Measurements from ENCODE around the gene AP3D1. TPM values are rescaled to one million over a fixed set of nuclear protein-coding genes. Genes with fewer than 3 reads are reported as not detected.
A peak's percentile ranks its signal among the peaks of the same experiment; 100 is the strongest.

The AP3D1 gene
- polyA plus RNA-seq, 1 donor: 110 TPM

DNA sequence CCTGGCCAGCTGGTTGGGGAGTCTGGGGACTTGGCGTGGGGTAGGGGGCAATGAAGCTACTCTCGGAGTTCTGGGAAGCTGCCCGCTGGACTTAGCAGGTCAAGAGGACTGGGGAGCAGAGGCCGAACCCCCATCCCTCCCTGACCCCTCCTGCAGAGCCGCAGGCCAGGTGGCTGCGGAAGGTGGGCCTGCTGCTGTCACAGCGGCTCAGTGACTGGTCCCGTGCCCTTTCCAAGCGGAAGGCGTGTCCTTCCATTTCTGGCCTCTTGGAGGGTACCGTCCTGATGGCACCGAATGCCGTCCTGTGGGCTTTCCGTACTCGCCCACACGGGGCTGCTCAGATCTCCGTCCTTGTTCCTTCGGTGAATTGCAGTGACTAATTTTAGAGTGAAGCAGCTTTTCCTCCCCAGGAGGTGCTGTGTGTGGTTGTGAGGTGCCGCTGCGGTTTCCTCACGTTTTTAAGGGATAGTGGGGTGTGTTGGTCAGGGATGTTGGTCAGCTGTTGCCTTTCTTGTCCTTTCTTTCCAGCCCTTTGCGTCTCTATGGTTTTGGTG lies 33.1 kb upstream of the AP3D1 start:
- DNase-seq: no peak

DNA sequence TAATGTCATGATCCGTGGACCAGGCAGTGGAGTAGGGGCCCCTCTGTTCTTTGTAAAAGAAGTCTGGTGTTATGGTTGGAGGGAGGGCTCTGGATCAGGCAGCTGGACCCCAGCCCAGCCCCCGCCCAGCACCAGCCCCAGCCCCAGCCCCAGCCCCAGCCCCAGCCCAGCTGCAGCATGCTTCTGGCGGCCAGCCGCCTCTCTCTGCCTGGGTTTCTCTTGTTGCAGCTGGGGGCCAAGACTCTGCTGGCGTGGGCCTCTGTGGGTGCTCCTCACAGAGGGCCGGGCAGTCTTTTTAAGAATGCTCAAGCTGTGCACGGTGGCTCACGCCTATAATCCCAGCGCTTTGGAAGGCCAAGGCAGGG lies 30.2 kb upstream of the AP3D1 start:
- DNase-seq: no peak

DNA sequence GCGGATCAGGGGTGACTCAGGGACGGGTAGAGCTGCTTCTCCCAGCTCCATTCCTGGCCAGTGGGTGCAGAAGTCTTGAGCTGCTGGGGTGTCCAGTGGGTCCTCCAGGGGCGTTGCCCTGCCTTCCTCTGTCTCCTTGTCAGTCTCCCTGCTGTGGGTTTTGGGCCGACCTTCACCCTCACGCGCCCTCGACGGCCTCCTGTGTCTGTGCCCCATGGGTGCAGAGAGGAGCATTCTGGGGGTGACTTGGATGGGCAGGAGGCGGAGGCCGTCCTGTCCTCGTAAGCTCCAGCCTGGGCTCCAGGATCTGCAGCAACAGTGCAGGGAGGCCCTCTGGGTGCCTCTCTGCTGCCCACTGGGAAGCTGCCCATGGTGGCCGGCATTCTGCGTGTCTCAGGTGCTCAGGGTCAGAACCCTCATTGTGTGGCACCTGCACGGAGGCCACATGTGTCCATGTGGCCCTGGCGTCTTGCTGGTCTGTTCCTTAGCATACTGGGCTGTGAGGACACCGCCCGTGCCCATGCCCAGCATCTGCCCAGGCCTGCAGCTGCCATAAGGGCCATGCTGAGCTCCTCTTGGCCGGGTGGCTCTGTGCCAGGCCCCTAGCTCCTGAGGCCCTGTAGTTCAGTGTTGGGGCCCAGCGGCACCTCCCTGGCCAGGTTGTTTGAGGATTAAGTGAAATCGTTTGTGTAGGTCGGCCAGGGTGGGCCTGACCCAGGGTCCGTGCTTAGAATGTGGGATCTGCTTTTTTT lies 29.7 kb upstream of the AP3D1 start:
- no peak for DNase-seq

DNA sequence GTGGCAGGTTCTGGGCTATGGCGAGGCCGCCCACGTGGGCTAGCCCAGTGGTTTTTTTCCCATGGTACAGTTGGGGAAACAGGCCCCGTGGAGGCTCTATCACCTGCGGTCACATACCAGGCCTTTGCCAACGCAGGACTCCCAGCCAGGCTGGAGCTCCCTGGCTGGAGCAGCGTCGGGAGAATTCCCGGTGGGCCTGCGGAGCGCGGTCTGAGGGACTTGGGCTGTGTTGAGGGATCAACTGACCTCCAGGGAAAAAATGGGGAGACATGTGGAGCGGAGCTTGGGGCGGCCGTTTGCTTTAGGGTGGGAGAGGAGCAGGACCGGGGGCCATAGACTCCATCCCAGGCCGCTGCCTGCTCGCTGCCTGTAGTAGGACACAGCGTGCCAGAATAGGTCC lies 28.7 kb upstream of the AP3D1 start:
- no peak for DNase-seq

DNA sequence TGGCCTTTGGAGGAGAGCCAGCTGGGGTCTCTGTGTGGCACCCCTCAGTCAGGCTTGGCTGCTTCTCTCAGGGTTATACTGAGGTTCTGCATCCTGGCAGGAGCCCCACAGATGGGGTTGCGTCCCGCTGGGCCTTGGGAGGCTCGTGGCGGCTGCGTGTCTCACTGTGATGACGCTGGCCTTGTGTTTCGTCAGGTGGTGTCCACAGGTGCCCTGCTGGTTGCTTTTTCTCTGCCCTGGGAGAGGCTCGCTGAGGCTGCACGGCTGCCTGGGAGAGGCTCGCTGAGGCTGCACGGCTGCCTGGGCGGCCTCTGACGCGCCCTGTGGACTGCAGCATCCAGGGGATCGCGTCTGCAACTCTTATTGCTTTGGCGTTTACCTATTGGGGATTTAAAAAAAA lies 27.7 kb upstream of the AP3D1 start:
- no peak for DNase-seq

DNA sequence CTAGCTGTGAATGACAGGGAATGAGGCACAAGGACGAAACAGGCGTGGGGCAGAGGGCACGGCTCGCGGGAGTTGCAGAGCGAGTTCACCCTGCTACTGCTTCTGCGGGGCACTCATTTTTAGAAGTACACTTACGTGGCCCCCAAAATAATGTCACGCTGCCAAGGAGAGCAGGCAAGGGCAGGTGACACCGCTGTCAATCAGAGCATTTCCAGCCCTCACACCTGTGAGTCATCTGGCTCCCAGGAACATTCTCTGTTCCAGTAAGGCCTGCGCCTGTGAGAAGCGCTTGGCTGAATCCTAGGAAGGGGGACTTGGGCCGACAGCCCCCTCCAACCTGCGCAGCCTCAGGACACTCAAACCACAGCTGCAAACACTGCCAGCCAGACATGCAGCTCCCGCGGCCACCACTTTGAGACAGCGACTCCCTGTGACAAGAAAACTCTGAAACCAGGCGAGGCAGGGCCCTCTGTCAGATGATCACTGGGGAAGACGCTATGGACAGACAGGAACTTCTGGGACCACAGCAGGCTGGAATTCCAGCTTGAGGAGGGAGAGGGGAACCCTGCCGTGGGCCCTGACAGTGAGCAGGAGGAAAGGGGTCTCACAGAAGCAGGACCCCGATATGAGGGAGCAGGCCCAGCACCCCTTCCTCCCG lies 25.1 kb upstream of the AP3D1 start:
- no peak for DNase-seq

DNA sequence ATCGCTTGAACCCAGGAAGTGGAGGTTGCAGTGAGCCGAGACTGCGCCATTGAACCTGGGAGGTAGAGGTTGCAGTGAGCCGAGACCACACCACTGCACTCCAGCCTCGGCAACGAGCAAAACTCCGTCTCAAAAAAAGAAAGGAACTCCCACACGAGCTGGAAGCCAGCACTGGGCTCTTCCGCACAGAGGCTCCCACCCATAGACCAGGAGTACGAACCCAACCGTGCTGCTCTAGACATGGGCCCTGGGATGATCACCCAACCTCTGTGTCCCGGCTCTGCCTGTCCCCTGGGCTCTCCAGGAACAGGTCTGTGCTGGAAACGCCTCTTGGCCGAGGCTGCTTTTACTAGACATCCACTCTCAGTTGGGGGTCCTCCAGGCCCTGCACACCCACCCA lies 24.4 kb upstream of the AP3D1 start:
- DNase-seq: no peak

DNA sequence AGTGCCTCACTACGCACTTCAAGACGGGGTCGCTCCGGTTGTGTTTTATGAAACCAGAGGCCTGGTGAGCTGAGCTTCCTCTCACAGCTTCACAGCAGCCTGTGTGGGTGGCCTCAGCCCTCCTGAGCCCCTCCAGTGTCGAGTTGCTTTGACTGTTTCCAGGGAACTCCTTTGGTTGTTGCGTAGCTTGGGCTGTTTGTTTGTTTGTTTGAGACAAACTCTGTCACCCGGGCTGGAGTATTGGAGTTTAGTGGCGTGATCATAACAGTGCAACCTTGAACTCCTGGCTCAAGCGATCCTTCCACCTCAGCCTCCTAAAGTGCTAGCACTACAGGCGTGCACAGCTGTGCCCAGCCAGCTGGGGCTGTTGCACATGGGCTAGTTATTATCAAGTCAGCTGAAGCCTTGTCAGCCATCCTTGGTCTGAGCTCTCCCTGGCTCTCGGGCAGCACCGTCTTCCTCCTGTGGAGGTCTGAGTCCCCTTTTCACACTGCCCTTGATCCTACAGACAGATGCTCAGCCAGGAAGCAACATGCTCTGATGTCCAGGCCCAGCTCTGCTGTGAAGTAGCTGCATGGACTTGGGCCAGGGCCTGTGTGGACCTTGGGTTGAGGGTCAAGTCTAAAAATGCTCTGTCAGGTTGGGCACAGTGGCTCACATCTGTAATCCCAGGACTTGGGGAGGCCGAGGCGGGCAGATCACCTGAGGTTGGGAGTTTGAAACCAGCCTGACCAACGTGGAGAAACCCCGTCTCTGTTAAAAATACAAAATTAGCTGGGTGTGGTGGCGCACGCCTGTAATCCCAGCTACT lies 22.6 kb upstream of the AP3D1 start:
- no peak for DNase-seq

DNA sequence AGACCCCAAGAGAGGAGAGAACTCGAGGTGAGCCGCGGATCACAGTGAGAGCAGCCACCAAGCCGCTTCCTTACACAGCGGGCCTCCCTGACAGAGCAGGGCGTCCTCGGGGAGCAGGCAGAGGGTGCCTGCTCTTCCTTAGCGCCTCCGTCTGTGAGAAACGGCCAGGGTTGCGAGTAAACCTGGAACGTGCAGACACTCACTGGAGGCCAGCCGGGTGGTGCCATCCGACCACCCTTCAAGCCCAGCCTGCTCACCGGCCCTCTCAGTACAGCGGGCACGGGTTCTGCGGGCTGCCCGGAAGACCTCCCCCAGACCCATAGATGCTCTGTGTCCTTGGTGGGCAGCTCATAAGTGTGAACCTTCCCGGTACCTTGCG lies 22.0 kb upstream of the AP3D1 start:
- no peak for DNase-seq

DNA sequence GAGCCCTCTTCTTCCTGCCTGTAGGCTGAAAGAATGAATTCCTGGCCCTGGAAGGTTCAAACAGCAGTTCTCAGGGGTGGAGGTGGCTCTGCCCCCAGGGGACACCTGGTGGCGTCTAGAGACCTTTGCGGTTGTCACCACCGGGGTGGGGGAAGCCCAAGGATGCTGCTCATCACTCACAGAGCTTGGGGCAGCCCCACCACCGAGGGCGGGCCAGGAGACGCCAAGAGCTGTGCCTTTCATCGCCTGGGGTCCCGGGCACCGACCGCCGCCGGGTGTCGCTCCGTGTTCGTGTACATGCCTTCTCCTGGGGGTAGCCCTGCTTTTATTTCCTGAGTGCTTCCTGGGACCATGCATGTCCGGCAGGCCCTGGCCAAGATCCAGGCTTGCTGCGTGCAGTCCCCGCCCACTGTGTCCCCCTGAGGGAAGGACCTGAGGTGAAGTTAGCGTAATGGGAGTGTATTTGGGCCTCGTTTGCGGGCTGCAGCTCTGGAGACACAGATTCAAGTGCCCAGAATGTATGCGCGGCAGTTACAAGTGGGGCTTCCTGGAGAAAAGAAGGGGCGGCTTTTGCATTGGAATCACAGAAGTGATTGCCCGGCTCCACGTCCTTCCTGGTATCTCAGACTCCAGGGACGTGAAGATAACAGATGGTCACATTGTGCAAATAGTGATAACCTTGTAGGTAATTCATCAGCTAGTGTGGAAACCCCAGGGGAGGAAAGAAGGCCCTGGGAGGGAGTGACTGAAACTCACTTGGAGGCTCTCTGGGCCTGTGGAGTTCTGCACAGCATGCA lies 20.2 kb upstream of the AP3D1 start:
- no peak for DNase-seq

DNA sequence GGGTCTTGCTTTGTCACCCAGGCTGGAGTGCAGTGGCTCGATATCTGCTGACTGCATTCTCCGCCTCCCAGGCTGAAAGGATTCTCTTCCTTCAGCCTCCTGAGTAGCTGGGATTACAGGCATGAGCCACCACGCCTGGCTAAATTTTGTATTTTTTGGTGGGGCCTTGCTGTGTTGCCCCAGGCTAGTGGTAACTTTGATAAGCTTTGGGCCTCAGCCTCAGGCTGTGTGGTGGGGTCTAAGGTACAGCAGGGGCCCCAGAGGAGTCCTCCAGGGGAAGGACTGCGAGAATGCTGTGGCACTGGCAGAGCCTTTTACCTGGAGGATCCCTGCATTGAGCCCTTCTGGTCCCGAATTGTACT lies 19.6 kb upstream of the AP3D1 start:
- DNase-seq: no peak

DNA sequence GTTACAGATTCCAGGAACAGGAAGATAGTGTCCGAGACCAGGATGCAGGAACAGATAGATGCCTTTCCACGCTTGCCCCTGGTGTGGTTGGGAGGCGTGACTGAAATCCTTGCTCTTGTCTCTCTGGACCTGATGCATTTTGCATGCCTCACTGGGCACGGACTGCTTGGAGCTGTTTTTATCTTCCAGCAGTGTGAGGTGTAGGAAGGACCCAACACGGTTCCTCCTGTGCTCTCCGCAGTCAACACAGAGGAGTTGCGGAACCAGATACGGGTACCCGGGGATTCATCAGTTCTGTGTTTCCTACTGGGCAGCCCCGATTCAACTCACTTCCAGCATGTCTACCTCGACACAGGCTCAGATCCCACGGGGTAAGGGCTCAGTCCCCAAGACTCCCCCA lies 18.9 kb upstream of the AP3D1 start:
- DNase-seq: no peak

DNA sequence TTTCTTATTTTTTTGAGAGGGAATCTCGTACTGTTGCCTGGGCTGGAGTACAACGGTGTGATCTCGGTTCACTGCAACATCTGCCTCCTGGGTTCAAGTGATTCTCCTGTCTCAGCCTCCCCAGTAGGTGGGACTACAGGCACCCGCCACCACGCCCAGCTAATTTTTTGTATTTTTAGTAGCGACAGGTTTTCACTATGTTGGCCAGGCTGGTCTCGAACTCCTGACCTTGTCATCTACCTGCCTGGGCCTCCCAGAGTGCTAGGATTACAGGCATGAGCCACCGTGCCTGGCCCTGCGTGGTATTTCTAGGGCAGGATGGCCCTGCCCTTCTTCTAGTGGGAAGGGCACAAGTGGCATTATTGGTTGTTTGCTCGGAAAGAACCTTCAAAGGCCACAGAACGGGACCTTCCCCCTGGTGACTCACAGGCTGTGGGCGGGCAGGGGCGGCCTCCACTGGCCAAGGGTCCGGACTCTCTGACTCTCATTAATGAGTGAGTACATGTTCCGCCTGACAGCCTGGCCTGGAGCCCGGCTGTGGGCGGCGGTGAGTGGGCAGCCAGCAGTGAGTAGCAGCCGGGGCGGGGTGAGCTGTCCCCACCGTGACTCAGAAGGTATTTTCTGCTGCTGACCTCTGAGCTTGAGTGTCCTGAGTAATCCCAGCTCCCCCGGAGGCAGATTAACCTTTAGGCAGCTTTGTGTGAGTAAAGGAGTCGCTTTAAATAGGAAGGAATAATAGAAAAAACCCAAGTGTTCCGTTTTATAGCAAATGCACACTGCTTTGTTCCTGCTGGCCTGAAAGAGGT lies 17.5 kb upstream of the AP3D1 start:
- peak; percentile 80 for DNase-seq

DNA sequence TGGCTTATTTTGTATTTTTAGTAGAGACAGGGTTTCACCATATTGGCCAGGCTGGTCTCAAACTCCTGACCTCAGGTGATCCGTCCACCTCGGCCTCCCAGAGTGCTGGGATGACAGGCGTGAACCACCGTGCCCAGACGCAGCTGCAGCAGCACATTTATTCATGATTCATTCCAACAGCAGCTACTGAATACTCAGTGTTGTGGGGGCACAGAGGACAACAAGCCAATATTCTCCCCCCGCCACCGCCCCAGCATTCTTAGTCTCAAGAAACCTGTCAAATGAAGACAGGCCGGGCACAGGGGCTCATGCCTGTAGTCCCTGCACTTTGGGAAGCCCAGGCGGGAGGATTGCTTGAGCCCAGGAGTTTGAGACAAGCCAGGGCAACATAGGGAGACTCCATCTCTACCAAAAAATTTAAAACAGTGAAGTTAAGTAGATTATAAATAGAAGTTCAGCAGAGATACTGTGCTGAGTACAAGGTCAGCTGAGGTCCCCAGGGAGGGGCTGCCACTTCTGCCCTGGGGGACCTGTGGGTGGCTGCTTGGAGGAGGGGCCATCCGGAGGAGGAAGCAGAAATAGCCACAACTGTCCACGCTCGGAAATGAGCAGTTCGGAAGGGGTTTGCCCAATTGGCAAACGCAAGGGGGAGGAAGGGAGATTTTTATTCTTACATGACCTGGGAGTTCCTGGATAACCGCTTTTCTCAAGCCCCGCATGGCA lies 16.7 kb upstream of the AP3D1 start:
- DNase-seq: no peak

DNA sequence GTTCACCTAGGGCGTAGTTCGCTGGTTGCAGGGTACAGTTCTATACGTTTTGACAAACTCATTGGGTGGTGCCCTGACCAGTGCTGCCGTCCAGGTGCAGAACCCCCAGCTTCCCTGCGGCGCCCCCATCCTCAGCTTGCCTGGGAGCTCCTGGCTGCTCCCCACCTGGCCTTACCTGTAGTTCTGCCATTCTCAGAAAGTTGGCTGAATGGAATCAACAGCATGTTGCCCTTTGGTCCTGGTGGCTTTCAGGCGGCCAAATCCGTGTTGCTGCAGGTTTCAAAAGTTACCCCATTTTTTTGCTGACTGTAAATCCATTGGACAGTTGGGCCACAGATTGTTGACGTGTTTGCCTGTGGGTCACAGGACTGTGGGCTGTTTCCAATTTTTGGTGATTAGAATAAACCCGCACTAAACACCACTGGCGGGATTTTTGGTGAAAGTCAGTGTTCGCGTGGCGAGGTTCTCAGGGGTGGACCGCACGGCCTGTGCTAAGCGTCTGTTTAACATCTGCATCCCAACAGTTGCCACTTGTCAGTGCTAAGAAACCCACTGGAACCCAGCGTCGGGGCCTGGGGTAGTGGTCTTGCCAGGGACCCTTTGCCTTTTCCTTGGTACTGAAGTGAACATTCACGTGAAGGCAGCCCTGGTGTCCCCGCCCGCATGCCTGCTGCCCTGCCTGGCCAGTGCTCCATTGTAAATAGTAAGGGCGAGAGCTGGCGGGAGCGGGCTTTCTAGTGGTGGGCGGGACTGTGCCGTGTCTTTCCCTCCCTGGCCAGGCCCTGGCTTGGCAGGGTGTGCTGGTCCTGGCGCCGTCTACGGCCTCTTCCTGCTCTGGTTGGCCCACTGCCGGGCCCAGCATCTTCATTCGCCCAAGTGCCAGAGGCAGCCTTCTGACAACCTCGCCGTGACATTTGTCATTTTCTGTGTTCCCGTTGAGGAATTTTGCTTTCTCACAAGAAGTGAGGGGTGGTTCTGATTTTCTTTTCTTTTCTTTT lies 15.7 kb upstream of the AP3D1 start:
- DNase-seq: no peak

DNA sequence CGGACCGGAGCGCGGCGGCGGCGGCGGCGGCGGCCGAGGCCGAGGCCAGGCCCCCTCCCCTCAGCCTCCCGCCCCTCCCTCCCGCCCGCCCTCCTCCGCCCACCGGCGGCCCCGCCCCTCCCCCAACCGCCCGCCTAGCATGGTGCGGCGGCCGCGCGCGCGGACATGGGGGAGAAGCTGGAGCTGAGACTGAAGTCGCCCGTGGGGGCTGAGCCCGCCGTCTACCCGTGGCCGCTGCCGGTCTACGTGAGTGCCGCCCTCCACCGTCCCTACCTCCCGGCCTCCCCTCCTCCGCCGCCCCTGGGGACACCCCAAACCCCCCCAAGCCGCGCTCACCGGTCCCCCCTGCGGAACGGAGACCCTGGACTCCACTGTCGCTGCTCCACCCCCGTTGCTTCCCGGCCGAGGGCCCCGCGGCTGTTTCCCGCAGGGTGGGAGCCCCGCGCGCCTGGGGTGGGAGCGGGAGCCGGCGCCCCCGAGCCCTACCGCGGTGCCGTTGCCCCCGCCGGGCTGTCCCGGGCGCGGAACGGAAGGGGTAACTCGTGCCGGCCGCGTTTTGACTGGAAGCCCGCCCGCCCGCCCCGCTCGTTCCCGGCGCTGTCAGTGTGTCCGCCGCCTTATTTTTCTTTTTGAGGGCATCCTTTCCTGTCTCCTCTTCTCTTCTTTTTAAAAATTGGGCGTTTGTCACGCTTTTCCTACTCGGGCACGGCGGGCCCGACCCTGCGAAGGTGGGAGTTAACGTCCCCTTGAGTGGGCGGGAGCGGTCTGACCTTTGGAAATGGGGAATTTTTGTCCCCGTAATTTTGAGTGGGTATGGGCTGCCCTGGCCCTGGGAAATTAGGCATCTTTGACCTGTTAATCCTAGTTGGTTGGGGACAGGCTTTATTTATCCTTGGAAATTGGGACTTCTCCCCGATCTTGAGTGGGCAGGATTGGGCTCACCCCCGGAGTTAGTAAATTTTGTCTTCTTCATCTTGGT lies 12.9 kb upstream of the AP3D1 start:
- DNase-seq: no peak

DNA sequence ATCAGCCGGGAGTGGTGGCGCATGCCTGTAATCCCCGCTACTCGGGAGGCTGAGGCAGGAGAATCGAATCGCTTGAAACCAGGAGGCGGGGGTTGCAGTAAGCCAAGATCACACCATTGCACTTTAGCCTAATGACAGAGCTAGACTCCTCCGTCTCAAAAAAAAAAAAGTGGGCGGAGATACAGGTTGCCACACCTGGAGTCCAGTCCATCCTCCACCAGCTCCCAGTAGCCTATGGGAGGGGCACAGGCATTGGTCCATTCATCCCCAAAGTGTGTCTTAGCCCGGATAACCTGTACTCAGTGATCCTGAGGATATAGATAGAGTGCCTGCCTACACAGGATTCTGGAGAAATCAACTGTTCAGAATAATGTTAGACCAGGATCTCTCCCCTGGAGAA lies 9.0 kb upstream of the AP3D1 start:
- DNase-seq: no peak

DNA sequence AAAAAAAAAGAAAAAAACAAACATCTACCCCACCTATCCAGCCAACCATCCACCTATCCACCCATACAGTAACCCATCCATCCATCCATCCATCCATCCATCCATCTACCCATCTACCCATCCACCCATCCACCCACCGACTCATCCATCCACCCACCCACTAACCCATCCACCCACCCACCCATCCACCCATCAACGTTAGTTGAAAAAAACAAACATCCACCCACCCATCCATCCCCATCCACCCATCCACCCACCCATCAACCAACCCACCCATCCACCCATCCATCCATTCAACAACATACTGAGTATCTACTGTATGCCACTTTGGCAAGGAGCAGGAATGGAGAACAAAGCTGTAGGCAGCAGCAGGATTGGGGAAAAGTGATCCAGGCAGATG lies 6.1 kb upstream of the AP3D1 start:
- DNase-seq: no peak

Measured in left kidney (tissue), 2 donors.